Mammary microvascular endothelial cell (primary cell): ENCODE data around the gene ANKFY1. TPM values are rescaled to one million over a fixed set of nuclear protein-coding genes. Genes with fewer than 3 reads are reported as not detected.

Source experiments
- total RNA-seq: library from RNA; depleted of rRNA; stranded (reverse); fragments of >200 nt; gene quantifications from 2 replicates; pipeline ENCODE4 v1.2.3, GENCODE V29; 2015

Gene ANKFY1, protein sequence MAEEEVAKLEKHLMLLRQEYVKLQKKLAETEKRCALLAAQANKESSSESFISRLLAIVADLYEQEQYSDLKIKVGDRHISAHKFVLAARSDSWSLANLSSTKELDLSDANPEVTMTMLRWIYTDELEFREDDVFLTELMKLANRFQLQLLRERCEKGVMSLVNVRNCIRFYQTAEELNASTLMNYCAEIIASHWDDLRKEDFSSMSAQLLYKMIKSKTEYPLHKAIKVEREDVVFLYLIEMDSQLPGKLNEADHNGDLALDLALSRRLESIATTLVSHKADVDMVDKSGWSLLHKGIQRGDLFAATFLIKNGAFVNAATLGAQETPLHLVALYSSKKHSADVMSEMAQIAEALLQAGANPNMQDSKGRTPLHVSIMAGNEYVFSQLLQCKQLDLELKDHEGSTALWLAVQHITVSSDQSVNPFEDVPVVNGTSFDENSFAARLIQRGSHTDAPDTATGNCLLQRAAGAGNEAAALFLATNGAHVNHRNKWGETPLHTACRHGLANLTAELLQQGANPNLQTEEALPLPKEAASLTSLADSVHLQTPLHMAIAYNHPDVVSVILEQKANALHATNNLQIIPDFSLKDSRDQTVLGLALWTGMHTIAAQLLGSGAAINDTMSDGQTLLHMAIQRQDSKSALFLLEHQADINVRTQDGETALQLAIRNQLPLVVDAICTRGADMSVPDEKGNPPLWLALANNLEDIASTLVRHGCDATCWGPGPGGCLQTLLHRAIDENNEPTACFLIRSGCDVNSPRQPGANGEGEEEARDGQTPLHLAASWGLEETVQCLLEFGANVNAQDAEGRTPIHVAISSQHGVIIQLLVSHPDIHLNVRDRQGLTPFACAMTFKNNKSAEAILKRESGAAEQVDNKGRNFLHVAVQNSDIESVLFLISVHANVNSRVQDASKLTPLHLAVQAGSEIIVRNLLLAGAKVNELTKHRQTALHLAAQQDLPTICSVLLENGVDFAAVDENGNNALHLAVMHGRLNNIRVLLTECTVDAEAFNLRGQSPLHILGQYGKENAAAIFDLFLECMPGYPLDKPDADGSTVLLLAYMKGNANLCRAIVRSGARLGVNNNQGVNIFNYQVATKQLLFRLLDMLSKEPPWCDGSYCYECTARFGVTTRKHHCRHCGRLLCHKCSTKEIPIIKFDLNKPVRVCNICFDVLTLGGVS
- total RNA-seq = 17.1 and 21.7 TPM in 2 replicates

GRCh38 chr17:4263282-4264215 is at the start of gene ANKFY1:
TSS of gene ANKFY1 (minus strand) at chr17:4263979. CDS start at chr17:4263941, 38 bp downstream.

Other genes starting within 250 kb of the ANKFY1 start
- 24.5 and 27.5 TPM in 2 replicates for gene ZZEF1, start 120.9 kb downstream of the ANKFY1 start, total RNA-seq
- 20.9 and 21.5 TPM in 2 replicates for gene CYB5D2, start 120.8 kb downstream of the ANKFY1 start, total RNA-seq
- 48.5 and 51.8 TPM in 2 replicates for gene UBE2G1, start 102.7 kb upstream of the ANKFY1 start, total RNA-seq
- 0.93 and 0.98 TPM in 2 replicates for gene SPNS3, start 170.0 kb upstream of the ANKFY1 start, total RNA-seq
- 69.0 and 75.5 TPM in 2 replicates for gene SPNS2, start 234.9 kb upstream of the ANKFY1 start, total RNA-seq